ENCODE results near the gene IDH3A. TPM values are rescaled to one million over a fixed set of nuclear protein-coding genes. Genes with fewer than 3 reads are reported as not detected.

Gene IDH3A
- polyA plus RNA-seq, 3 donors: 46.5 to 85.0 (median 74.0) TPM

DNA sequence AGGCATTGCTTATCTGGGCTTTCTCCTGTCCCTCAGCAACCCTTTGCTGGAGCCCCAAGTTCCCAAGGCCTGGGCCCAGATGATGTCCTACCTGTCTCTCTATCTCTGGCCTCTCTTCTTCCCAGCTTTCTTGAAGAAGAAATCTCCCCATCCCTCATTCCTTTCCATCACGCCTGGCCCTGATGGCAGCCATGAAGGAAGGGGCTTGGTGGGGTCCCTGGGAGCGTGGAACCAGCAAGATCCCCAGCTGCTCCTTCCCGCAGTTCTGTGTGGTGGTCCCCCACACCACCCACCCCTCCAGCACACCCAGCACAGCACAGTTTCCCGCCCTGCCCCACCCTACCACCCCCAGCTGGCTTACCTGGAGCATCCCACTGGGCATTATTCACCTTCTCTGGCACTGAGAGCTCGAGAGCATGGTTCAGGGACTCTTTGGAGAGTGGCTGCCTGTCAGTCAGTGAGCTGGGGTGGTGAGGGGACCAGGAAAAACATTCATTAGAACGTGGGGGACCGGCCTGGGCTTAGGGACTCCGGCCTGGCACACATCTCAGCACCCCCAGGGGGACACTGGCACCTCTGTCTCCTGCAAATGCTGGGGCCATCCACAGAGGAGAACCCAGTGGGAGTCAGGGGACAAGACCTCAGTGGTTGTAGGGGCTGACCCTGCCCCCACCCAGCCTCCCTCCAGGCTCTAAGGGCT, 58.6 kb downstream of the IDH3A start:
- Histone ChIP-seq H3K79me2 (ENCODE audit: insufficient read depth, low read length) (no peaks in the 10 kb centered on the region), H3K36me3 (replicated peaks in 1 of 2; ENCODE audit: control insufficient read depth in 1 of 2, insufficient read depth in 2 of 2, low read length in 2 of 2) (no peaks in the 10 kb centered on the region), H3K4me2 (replicated peaks; ENCODE audit: extremely low read depth, low read length, poor library complexity, severe bottlenecking) (no peak overlapping the region), H3K27me3 (ENCODE audit: control insufficient read depth in 2 of 2, insufficient read depth in 2 of 2, low read length in 2 of 2) (no peaks in the 10 kb centered on the region), H3K27ac (ENCODE audit: low read depth in 1 of 2, low read length in 2 of 2) (no peak overlapping the region), H4K20me1 (ENCODE audit: insufficient read depth, low read length) (no peaks in the 10 kb centered on the region), H3K4me3 (replicated peaks in 1 of 3; ENCODE audit: low read depth in 2 of 3, low read length in 3 of 3) (no peak overlapping the region), H3K9ac (ENCODE audit: insufficient read depth, low read length, poor library complexity, severe bottlenecking) (no peak overlapping the region), H3K9me3 (replicated peaks in 1 of 2; ENCODE audit: control insufficient read depth in 1 of 2, insufficient read depth in 1 of 2, low read length in 2 of 2) (no peaks in the 10 kb centered on the region), H3K4me1 (ENCODE audit: control insufficient read depth in 1 of 2, insufficient read depth in 2 of 2, low read length in 2 of 2) (no peaks in the 10 kb centered on the region), H2AFZ (ENCODE audit: insufficient read depth, low read depth, low read length, poor library complexity, severe bottlenecking) (no peak overlapping the region)
- Mint-ChIP-seq H3K27me3 (ENCODE audit: low read depth in 3 of 3) (peaks cover 0 to 8% (median 4%) of the 10 kb centered on the region in 3 donors), H3K9me3 (no peaks in the 10 kb centered on the region), H3K27ac (no peak overlapping the region), H3K36me3 (no peaks in the 10 kb centered on the region), H3K4me3 (no peak overlapping the region), H3K4me1 (no peaks in the 10 kb centered on the region)
- 91% methylated on average over 5 of the region's 8 CpGs for WGBS (ENCODE audit: insufficient coverage)
- DNase-seq: no peak
- intact Hi-C loops (cut with micrococcal nuclease): no loop called here
- TF ChIP-seq, protein P1, sequence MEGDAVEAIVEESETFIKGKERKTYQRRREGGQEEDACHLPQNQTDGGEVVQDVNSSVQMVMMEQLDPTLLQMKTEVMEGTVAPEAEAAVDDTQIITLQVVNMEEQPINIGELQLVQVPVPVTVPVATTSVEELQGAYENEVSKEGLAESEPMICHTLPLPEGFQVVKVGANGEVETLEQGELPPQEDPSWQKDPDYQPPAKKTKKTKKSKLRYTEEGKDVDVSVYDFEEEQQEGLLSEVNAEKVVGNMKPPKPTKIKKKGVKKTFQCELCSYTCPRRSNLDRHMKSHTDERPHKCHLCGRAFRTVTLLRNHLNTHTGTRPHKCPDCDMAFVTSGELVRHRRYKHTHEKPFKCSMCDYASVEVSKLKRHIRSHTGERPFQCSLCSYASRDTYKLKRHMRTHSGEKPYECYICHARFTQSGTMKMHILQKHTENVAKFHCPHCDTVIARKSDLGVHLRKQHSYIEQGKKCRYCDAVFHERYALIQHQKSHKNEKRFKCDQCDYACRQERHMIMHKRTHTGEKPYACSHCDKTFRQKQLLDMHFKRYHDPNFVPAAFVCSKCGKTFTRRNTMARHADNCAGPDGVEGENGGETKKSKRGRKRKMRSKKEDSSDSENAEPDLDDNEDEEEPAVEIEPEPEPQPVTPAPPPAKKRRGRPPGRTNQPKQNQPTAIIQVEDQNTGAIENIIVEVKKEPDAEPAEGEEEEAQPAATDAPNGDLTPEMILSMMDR (IDR thresholded peaks at IDR 0.05): no peak

DNA sequence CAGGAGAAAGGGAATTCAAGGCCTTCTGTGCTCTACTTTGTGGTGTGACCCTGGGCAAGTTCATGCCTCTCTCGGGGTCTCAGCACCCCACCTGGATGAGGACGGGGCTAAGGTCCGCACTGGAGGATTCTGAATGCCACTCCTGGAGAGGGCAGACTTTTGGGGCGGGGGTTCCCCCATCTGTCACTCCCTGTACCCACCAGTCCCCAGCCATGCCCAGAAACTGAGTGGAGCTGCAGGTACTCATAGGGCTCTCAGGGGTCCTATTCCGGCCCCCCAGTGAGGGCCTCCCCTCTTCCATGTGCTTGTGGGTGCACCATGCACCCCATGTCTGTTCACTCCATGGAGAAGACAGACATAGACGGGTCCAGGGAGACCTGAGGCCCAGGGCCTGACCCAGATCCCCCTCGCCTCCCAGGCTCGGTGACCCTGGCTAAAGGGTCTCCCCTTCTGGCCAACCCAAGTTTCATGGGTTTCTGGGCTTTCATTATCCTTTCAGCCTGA, 59.2 kb downstream of the IDH3A start:
- Mint-ChIP-seq H3K36me3 (no peaks in the 10 kb centered on the region), H3K27me3 (ENCODE audit: low read depth in 3 of 3) (peaks cover 0 to 5% (median 4%) of the 10 kb centered on the region in 3 donors), H3K27ac (no peak overlapping the region), H3K4me3 (no peak overlapping the region), H3K4me1 (no peaks in the 10 kb centered on the region), H3K9me3 (no peaks in the 10 kb centered on the region)
- H3K9me3 ChIP-seq (replicated peaks in 1 of 2; ENCODE audit: control insufficient read depth in 1 of 2, insufficient read depth in 1 of 2, low read length in 2 of 2): no peaks in the 10 kb centered on the region
- H3K4me3 ChIP-seq (replicated peaks in 1 of 3; ENCODE audit: low read depth in 2 of 3, low read length in 3 of 3): no peak overlapping the region
- no peaks in the 10 kb centered on the region for H3K27me3 ChIP-seq (ENCODE audit: control insufficient read depth in 2 of 2, insufficient read depth in 2 of 2, low read length in 2 of 2)
- no peak for DNase-seq
- no peaks in the 10 kb centered on the region for H3K79me2 ChIP-seq (ENCODE audit: insufficient read depth, low read length)
- no peaks in the 10 kb centered on the region for H3K4me1 ChIP-seq (ENCODE audit: control insufficient read depth in 1 of 2, insufficient read depth in 2 of 2, low read length in 2 of 2)
- no peaks in the 10 kb centered on the region for H4K20me1 ChIP-seq (ENCODE audit: insufficient read depth, low read length)
- no peaks in the 10 kb centered on the region for H3K36me3 ChIP-seq (replicated peaks in 1 of 2; ENCODE audit: control insufficient read depth in 1 of 2, insufficient read depth in 2 of 2, low read length in 2 of 2)
- no peak overlapping the region for H3K9ac ChIP-seq (ENCODE audit: insufficient read depth, low read length, poor library complexity, severe bottlenecking)
- no peak overlapping the region for H3K4me2 ChIP-seq (replicated peaks; ENCODE audit: extremely low read depth, low read length, poor library complexity, severe bottlenecking)
- H2AFZ ChIP-seq (ENCODE audit: insufficient read depth, low read depth, low read length, poor library complexity, severe bottlenecking): no peak overlapping the region
- 92% methylated on average over 7 of the region's 8 CpGs for WGBS (ENCODE audit: insufficient coverage)
- TF ChIP-seq, protein P1 (IDR thresholded peaks at IDR 0.05): no peak
- no peak overlapping the region for H3K27ac ChIP-seq (ENCODE audit: low read depth in 1 of 2, low read length in 2 of 2)
- intact Hi-C loops (cut with micrococcal nuclease): no loop called here

Measured in CD14-positive monocyte (primary cell).